GM19395 (cell line): ENCODE measurements around the gene TUBAL3.

Experiments used
- ATAC-seq: cut with Tn5 transposase; IDR thresholded peaks from one replicate; pipeline ENCODE4 v1.9.1; 2021; ENCODE audit warnings: mild to moderate bottlenecking, moderate library complexity; ENCODE audit not compliant: unreplicated experiment

The TUBAL3 gene

GRCh38 chr10:5343979-5344378, 60.6 kb downstream of the TUBAL3 start:
- ATAC-seq: no peak

DNA sequence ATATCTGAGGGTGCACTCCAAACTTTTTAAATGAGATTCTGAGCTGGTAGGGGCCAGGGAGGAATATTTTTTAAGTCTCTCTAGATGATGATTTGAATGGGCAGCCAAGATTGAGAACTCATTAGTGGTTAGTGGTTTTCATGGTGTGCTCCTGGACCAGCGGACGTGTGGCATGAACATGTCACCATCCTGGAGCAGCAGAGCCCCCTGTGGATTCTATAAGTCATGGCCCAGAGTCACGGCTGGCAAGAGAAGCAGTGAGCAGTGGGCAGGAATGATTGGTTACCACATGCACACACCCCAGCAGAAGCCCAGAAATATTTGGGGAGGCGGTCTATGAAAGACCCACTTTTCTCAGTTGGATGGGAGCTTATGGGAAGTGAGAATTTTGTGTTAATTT, 61.1 kb downstream of the TUBAL3 start:
- no peak for ATAC-seq
